A204.1 (cell line): ENCODE data around the gene RPN2.
A peak's percentile ranks its signal among the peaks of the same experiment; 100 is the strongest.

Source experiments
- FAIRE-seq: peaks from 2 replicates; lab custom pipeline; 2012; peaks lifted over from hg19 to GRCh38; lab: Jason Lieb, UNC

Gene RPN2

DNA sequence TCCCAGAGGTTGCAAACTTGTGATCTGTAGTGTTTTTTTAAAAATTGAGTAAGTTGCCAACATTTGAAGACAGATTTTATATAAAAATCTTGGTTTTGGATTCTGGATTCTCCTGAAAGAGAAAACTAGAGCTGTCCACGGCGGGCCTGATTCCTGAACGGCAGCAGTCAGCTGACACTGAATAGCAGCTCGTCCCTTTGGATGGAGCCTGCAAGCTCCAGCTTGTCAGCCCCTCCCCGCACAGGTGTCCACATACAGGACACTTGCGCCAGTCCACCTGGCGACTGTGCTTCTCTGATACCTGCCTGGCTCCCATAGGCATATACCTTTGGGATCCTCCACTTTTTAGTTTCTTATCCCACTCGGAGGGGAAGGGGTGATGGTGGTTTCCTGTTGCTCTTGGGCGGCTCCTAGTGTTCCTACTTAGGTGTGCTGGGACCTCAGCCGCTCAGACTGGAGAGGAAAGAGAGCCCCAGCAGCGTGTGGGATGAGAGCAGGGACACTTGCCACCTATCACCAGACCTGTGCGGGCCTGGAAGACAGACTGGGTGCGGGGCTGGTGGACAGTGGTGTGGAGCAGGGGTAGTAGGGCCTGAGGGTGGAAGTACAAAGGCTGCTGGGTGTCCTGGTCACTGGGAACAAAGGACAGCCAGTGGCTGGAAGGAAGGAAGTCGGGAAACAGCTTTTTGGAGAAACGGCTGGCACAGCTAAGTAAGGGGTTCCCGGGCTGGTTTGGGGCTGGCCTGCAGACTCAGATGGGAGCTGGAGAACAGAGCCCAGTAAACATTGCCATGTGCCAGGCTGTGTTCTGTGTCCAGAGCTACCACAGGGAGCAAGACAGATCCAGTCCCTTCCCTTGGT, 64.2 kb downstream of the RPN2 start:
- FAIRE-seq: no peak

GRCh38 chr20:37243937-37244571, 64.9 kb downstream of the RPN2 start:
- FAIRE-seq: no peak

DNA sequence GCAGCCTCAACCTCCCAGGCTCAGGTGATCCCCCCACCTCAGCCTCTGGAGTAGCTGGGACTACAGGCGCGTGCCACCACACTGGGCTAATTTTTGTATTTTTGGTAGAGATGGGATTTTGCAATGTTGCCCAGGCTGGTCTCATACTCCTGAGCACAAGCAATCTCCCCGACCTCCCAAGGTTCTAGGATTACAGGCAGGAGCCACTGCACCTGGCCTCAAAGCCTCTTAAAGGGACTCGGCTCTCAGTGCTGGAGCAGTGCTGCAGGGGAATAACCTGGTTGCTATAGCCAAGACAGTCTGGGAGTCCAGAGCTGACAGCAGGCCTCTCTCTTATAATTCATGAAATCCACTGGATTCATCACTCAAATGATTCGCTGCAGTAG, 65.4 kb downstream of the RPN2 start:
- no peak for FAIRE-seq

GRCh38 chr20:37245216-37246150, 66.4 kb downstream of the RPN2 start:
- no peak for FAIRE-seq

DNA sequence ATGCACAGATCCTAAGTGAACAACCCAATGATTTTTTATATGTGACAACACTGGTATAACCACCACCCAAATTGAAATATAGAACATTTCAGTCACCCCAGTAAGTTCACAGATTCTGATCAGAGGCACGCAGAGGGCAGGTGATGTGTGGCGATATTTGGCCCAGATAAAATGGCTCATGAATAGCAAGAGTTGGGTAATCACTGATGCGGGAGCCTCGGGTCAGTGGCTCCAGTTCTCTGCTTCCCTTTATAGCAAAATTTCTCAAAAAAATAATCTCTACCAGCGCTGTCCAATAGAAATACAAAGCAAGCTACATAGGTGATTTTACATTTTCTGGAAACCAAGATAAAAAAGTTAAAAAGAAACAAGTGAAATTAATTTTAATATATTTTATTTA, 67.6 kb downstream of the RPN2 start:
- FAIRE-seq: peak; percentile 57

DNA sequence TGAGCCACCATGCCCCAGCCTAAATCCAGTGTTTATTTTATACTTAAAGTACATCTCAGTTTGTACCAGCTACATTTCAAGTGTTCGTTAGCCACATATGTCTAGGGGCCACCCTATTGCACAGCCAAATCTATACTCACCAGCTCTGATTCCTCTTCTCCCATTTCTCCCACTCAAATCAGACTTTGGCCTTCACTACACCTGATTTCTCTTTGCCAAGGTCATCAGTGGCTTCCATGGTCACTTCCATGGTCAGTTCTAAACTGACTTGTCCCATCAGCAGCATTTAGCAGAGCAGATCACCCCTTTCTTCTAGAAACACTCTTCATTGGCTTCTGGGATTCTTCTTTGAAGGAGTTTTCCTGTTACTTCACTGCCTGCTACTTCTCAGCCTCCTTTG, 68.4 kb downstream of the RPN2 start:
- FAIRE-seq: no peak

GRCh38 chr20:37249304-37249703, 70.2 kb downstream of the RPN2 start:
- FAIRE-seq: no peak

GRCh38 chr20:37251825-37252477, 72.8 kb downstream of the RPN2 start:
- FAIRE-seq: no peak

DNA sequence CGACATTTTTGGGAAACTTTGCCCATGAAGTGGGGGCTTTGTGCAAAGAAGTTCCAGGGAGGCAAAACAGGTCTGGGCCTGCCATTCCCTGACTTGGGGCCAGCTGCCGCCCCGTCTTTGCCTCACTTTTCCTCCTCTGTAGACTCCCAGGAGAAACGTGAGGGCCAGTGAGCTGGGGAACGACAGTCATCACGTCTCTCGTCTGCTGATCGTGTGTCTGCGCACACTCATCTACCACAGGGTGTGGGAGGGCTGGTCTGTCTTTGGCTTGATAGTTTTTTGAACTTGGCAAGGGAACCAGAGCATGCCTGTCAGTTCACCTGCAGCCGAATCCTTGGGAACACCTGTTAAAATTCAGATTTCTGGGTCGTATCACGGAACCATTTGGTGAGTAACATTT, 74.0 kb downstream of the RPN2 start:
- no peak for FAIRE-seq

DNA sequence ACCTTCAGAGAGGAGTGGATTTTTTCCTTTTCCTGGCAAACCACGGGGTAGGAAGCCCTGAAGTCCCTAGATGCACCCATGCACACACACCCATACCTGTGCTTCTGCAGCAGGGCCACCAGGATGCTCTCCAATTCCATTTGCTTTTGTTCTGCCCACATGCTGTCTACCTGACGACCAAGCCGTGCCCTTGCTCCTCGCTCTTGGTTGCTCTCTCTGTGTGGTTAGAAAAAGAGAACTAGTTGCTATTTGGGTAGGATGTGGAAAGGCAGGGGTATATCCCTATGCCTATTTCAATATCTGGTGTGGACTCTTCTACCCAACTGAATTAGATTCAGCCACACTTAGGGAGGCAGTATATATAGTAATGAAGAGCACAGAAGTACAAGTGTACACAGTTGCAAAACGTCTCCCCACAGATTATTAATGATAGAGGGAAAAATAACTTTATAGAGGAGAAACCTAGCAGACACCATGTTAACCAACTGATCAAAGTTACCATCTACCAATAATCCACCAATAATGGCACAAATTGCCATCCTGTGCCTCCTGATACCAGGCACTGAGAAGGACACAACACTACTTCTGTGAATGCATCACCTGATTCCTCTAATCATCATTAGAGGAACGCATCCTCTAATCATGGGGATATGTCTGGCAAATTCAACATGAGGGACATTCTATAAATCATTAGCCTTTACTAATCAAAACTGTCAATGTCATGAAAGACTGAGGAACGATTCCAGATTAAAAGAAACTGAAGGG, 75.2 kb downstream of the RPN2 start:
- no peak for FAIRE-seq

GRCh38 chr20:37256286-37256685, 77.2 kb downstream of the RPN2 start:
- no peak for FAIRE-seq

- FAIRE-seq: no peak
Measured at GRCh38 chr20:37257530-37257929, 78.4 kb downstream of the RPN2 start.

DNA sequence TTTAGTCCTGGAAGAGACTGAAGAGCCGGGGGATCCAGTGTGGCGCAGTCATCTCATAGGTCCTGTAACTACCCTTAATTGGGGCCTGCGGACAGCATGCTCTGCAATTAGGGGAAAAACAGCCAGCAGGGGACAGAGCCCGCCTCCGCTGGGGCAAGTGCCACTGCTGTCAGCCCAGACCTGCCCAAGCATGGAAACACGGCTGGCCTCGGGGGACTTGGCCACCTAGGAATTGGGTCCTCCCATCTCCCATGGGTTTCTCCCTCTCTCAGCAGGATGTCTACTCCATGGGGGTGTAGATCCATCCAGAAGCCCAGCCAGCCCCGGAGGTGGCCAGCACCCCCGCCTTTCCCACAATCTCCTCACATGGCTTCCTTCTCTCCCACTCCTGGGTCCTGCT, 78.9 kb downstream of the RPN2 start:
- FAIRE-seq: no peak

DNA sequence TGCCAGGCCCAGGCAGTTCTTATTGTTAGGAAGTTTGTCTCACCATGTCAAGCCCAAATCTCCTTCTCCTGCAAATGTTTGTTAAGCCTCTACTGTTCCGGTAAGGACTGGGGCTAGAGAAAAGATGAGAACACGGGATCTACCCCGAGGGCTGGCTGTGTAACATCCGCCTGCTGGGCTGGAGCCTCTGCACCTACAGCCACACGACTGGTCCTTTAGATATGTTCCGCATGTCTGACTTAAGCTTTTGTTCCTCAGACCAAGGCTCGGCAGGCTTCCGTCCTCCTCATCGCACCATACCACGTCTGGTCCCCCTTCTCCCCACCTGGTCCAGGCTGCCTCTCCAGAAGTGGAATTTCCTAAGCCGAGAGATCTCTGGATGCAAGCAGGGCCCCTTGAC, 79.9 kb downstream of the RPN2 start:
- no peak for FAIRE-seq

DNA sequence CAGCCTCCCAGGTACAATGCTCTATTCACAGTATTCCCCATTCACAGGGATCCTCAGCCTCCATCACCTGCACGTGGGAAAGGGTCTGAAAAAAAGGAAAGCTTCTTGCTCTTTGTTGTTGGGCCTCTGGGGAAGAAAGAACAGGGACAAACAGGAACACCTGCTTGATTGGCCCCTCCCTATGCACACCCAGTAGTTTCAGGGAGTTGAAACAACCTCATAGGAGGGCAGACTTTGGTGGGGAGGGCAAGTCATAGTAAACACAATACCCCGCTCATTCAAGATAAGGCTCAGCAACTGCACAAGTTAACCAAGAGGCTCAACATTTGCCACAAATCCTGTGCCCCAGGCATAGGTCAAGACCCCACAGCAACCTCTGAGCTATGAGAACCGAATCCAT, 80.7 kb downstream of the RPN2 start:
- FAIRE-seq: no peak

DNA sequence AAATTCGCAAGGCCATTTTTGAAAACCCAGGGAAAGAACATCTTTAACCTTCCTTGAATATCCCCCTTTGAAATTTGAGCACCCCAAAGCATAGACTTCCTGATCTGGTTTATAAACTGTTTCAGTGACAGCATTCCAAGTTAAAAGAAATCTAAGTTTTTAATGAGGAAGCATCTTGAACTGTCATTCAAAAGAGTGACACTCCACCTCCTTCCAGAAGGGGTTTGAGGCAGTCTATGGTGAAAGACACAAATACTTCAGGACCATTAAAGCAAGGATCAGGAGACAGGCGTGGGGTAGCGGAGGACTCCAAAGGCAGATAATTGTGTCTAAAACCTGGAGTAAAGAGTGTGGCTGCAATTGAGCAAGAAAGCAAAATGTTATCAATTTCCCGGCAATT, 81.8 kb downstream of the RPN2 start:
- no peak for FAIRE-seq

DNA sequence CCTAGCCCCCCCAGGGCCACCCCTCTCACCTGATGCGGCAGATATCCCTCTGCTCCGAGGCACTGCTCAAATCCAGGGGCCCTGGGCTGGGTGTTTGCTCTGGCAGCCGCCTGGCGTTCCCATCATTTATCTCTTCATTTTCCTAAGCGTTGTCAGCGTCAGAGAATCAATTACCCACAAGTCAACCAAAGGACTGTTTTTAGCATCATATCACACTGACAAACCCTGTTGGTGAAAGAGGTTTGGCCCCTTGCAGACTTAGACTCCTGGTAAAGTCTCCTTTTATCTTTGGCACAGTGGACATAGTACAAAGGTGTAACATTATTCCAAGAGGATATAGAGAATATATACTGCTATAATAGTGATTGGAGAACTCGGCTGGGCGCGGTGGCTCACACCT, 82.6 kb downstream of the RPN2 start, which contains the start of gene GHRH:
GHRH (minus strand) TSS at position 101 of the 400 bp plus-strand sequence. CDS start 4,925 bp downstream, outside the sequence.
- no peak for FAIRE-seq

- FAIRE-seq: no peak
Measured at GRCh38 chr20:37262505-37262904, 83.4 kb downstream of the RPN2 start.

GRCh38 chr20:37263686-37264085, 84.6 kb downstream of the RPN2 start:
- no peak for FAIRE-seq

DNA sequence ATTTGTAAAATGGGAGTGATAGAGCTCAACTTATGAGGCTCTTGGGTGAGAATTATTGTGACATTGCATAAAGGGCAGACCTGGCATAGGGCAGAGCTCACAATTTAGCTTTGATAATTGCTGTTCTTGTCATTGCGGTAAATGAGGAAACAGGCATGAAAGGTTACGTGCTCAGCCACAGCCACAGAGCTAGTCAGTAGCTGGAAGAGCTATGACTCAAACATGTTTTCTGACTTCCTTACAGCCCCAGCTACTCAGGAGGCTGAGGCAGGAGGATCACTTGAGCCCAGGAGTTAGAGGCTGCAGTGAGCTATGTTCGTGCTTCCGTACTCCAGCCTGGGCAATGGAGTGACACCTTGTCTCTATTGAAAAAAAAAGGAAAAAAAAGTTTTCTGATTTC, 86.0 kb downstream of the RPN2 start:
- no peak for FAIRE-seq

DNA sequence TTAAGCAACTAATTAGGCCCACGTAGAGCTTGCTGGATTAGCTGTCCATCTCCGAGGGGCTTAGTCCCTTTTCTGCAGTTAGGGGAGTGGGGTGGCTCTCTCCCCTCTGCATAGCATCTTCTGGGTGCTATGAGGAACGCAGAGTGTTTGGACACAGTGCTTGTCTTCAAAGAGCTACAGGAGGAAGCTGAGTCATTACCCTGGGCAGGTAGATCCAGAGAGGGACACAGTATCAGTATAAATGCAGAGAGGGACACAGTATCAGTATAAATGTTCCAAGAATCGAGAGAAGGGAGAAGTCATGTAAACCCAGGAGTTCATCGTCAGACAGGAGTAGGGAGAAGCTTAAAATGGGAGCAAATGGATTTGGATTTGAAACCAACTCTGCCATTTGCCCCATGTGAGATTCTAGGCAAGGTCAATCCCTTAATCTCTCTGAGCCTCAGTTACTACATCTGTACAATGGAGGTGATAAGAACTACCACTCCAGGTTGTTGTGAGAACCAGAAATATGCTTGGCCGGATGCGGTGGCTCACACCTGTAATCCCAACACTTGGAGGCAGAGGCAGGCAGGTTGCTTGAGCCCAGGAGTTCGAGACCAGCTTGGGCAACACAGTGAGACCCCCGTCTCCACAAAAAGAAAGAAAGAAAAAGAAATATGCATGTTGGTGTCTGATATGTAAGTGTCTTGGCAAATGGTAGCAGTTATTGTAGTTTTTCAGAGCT, 88.0 kb downstream of the RPN2 start:
- no peak for FAIRE-seq
